GM19035 (cell line): ENCODE data around the gene MC2R.
"Not testable (repeated sequence)": the region's sequence is repeated elsewhere in the genome, so short reads cannot be mapped to it uniquely, and the experiment has no call there.

Experiments used
- ATAC-seq: cut with Tn5 transposase; IDR thresholded peaks from one replicate; pipeline ENCODE4 v1.9.1; 2021; ENCODE audit not compliant: unreplicated experiment

MC2R gene

DNA sequence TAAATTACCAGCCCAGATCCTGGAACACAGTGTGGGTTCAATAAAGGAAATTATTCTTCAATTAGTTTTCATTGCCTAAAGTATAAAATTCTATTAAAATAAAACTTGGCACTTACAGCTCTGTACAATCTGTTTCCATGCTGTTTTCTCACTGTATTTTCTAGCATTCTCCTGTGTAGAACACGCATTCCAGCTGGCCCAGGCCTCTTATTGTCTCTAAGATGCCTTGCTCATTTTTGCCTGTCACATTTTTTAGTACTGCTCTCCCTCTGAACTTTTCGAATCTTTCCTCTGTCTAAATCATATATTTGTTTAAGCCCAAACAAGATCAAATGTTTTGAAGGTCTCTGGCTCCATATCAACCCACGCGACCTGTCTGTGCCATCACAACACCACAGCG lies 20.8 kb downstream of the MC2R start:
- no peak for ATAC-seq

DNA sequence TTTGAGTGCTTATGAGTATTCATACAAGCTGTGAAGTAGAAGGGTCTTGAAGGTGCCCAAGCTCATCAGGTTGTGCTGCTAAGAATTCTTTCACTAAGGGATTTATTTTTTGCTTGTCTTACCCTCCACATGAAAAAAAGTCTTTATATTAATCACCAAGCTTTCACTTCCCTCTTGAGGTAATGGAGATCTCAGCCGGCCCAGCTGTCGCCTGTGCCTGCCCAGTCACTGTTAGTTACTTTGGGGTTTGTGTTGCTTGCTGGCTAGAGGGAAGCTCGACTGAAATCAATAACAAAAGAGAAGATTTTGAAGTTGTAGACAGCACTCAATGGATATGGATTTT lies 21.9 kb downstream of the MC2R start:
- peak; percentile 99 for ATAC-seq

DNA sequence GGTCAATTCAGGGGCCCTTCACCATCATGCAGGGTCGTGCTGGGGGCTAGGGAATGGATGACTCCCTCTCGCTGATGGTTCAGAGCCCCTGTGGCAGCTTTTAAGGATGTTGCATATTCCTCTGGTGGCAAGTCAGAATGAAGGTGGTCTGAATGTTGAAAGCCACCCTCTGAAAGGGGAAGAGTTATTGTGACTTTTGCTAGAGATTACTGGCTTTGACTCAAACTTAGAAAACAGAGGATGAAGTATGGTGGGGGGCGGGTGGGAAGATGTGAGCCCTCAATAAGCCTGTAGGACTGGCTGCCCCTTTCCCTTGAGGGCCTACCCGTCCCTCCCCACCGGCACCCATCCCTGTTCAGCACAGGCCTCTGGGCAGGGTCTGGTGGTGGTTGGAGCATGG lies 23.2 kb downstream of the MC2R start:
- ATAC-seq = no peak

DNA sequence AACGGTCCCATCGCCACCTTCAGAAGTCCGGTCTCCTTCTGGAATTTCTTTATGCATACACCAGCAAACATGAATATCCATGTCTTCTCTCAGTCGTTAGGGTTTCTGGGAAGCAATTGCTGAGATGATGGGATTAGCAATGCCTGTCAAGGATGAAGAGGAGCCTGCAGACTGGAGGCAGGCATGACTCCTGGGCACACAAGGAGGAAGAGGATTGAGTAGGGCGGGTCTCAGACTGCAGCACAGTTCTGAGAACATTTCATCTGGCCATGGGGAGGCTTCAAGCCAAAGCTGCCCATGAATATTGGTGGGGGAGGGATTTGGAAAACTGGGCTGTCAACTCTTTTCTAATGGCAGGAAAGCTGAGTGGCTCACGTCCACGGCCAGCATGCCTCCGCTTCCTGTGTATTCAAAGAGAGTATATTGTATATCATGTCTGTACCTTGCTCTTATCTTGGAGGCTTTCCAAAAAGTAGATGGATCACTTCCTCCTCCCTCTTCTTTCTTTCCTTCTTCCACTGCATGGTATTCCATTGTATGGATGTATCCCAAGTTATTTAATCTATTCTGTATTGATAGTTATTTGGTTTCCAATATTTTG lies 24.5 kb downstream of the MC2R start:
- no peak for ATAC-seq

DNA sequence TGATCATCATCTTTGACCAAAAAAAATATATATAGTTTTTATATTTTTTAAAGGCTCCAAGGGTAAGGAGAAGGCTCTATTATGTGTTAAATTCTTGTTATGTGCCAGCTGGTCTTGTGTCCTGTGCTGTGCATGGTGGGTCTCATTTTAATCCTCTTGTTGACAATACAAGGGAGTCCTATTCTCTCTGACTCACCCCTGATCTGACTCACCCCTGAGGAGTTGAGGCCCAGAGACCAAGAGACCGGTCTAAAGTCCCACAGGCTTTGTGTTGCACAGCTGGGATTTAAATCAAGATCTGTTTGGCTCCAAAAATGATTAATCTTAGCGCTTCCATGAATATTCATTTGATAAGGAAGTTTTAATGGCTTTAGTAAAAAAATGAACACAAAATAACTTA lies 25.7 kb downstream of the MC2R start:
- ATAC-seq = no peak

DNA sequence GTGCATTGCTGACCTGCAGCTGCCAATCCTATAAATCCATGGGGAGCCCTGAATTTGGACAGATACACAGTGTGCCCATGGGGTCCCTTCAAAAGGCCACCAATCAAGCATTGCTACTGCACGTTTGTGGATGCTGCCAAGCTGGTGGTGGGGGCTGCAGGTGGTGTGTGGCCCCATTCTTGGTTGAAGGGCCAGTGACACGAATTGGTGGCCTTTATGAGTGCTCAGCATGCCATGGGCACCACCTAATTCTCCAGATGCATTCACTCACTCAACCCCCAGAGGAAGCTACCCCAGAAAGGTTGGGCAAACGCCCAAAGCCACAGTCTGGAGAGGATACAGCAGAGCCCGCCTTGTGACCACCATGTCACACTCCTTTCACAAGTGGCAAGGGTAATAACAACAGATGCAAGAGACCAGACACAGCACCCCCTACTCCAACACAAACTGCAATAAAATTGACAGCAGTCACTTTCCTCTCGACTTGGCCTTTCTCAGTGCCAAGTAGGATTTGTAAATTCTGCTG lies 27.1 kb downstream of the MC2R start:
- no peak for ATAC-seq

DNA sequence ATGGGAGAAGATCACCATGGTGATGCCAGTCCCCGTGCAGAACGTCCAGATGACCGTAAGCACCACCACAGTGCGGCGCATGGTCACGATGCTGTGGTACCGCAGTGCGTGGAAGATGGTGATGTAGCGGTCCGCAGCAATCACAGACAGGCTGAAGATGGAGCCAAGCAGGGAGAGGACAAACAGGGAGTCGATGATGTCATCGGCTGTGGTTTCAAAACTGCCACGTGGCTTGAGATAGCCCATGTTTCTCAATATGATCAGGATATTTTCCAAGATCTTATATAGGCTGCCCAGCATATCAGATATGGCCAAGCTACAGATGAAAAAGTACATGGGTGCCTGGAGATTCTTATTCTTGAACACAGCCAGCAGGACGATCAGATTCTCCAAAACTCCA lies 30.3 kb downstream of the MC2R start:
- no peak for ATAC-seq

DNA sequence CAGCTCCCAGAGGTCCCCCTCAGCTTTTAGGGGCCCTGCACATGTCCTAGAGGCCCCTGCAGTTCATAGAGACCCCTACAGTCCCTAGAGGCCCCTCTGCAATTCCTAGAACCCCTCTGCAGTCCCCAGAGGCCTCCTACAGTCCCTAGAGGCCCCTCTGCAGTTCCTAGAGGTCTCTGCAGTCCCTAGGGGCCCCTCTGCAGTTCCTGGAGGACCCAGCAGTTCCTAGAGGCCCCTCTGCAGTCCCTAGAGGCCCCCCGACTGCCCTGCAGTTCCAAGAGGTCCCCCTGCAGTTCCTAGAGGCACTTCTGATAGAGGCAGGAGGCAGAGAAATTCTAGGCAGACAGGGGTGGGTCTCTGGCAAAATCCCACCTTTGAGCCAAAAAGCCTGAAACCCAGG lies 35.4 kb downstream of the MC2R start:
- ATAC-seq = no peak

DNA sequence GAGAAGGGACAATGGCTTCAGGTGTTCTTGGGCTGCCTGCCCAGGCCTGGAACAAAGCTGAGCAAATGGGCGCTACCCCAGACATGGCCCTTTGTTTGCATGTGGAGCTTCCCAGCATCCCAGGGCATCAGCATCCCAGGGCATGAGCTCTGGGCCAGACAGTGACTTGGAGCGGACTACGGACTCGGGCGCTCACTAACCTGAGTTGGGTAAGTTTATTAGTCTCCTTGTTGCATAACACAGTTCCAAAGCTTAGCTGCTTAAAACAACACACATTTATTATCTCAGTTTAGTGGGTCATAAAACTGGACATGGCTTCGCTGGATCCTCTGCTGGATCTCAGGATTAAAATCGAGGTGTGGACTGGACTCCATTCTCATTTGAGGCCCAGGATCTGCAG lies 35.8 kb downstream of the MC2R start:
- no peak for ATAC-seq

DNA sequence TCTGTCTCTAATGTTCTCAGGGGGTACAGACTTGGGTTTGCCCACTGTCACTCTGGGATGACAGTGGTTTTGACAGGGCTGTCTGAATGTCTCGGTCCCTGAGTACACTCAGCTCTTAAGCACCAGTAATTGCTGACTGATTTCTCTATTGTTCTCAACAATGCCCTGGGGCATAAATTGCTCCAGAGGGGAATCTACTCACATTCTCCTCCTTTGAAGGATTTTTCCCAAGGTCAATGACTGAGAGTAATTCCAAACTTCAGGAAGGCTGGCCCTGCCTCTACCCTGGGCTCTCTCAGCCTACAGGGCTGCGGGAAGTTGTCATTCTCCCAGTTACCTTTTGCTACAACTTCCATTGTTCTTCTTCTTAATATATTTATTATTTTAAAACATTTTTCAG lies 36.5 kb downstream of the MC2R start:
- no peak for ATAC-seq

DNA sequence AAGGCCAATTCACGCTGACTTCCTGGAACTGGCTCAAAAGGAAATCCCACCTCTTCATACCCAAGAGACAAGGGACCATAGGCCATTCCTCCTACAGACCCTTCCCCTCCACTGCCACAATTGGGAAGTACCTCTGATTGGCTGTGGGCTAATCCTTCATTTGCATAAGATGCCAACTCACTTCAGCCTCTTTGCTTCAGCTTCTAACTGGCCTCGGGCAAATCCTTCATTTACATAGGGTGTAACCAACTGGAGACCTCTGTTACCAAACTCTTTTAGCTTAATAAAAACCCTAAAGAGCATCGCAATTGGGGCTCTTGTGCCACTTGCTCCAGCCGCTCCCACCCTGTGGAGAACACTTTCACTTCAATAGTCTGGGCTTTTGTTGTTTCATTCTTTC lies 38.2 kb downstream of the MC2R start:
- no peak for ATAC-seq

DNA sequence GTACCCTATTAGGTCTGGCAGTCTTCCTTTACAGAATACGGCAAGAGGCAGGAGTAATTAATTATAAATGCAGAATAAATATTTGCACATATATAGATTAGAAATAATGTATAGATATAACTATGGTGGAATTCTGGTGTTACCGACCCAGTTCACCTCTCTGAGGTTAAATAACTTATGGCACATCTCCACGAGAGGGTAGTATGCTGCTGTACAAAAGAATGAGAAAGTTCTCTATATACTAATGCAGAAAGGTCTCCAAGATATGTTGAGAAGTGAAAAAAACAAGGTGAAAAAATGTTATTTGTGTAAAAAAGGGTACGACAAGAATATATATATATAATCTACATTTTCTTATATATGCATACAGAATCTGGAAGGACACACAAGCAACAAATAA lies 40.8 kb downstream of the MC2R start:
- no peak for ATAC-seq

DNA sequence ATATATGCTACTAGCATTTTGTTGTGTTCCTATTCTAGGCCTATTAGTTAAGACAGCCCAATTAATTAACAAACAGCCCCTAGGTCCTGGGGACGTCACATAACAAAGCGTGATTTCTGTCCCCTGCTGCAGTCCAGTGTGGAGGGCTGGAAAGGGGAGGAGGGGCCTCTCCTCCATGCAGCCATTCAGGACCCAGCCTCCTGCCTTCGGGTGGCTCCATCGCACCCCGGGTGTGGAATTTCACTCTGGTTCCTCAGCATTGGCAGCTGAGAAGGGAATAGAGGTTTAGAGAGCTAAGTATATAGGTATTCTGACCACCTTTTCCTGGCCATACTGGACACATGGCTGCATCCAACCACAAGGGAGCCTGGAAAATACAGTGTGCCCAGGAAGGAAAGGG lies 42.4 kb downstream of the MC2R start:
- ATAC-seq = no peak

DNA sequence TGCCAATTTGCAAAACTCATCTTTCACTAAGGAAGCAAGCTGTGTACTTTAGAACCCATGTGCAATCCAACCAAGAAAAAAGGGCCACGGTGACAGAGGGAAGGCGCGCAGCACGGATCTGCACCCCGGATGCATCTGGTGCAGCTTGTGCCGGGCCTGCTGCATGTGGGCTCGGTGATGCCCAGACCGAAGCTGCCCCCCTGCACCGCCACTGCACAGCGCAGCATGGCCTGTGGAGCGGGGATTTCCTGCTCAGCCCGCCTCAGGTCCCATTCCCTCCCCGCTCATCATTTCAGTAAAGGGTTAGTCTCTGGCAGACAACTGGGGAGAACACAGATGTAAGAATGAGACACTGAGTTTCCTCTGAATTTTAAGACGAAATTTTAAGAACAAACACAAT lies 43.0 kb downstream of the MC2R start:
- no peak for ATAC-seq

DNA sequence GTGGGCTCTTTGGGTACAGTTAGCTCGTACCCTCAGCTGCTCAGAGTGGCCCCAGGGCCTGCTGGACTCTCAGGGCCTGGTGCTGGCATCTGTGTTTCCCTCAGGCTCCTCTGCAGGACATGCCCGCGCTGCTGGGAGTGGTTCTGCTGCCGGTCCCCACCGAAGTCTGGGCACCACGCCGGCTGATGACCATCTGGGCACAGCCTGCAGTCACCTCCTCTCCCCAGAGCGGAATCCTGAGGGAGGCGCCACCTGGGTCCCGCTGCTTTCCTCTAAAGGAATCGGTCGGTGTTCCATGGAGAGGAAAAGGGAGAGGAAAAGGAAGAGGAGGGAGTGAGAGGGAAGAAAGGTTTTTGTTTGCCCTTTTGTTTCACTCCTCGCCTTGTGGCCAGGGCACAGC lies 43.6 kb downstream of the MC2R start:
- no peak for ATAC-seq

DNA sequence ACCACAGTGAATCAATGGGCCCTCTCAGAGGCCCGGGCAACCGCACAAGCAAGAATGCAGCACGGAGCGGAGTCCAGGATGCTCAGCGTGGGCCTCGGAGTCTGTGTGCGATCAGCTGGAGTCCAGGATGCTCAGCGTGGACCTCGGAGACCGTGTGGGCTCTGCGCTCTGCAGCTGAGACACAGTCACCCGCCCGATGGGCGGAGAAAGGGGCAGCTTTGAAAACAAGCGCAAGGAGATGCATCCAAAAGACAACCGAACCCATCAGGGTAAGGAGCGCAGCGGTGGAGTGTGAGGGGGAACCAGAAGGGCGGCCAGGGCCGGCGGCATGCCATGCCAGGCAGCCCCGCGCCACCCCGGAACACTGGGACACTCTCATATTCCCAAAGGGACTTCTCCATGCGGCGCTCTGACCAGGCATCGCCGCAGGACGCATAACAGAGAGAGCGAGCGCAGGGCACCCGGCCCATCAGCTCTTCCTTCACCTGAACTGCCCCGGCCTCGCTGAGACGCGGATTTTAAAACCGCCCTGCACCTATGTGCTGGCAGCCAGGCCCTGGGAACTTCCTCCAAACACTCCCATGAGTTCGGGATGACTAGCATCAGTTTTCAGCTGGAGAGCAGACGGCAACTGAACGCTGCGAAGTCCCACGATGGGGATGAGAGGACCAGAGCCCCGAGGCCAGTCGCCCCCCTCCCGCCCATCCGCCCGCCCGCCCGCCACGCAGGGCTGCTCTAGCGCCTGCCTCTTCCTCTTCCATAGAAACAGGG lies 46.6 kb downstream of the MC2R start:
- ATAC-seq = no peak

DNA sequence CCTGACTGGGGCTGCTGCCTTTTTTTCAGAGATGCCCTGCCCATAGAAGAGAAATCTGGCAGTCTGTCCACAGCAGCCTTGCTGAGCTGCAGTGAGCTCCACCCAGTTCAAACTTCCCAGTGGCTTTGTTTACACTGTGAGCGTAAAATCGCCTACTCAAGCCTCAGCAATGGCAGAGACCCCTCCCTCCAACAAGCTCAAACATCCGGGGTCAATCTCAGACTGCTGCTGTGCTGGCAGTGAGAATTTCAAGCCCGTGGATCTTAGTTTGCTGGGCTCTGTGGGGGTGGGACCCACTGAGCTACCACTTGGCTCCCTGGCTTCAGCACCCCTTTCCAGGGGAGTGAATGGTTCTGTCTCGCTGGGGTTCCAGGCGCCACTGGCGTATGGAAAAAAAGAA lies 52.4 kb downstream of the MC2R start:
- ATAC-seq = not testable (repeated sequence)

DNA sequence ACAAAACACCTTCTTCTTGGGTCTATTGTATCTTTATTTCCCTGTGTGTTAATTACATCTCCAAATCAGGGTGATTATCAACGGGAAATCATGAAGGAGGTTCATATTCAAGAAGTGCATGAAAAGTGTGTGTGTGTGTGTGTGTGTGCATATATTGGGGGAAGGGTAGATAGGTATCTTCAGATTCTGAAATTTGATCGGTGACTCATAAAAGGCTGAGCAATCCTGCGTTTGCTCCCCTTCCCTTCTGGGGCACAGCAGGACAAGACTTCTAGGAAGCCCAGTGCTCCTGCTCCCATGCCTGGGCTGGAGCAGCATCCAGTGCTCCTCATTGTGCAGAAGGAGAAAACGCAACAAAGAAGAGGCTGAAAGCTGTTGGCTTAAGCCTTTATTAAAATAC lies 65.5 kb downstream of the MC2R start:
- ATAC-seq = no peak

DNA sequence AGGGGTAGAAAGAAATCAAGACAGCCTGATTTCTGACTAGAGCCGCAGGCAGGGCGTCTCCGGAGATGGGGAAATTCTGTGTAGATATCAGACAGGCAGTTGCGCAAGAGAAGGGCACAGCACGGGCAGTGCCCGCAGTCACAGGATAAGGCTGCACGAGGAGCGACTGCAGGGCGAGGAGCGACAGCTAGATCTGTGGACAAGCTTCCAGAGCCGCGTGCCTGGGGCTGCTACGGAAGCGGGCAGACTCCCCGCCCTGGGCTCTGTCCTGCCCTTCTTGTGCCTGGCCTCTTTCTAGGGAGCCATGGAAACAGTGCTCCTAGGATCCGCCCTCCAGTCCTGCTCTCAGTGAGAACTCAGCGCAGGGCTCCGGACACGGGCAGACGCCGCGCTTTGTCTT lies 78.8 kb downstream of the MC2R start:
- no peak for ATAC-seq

DNA sequence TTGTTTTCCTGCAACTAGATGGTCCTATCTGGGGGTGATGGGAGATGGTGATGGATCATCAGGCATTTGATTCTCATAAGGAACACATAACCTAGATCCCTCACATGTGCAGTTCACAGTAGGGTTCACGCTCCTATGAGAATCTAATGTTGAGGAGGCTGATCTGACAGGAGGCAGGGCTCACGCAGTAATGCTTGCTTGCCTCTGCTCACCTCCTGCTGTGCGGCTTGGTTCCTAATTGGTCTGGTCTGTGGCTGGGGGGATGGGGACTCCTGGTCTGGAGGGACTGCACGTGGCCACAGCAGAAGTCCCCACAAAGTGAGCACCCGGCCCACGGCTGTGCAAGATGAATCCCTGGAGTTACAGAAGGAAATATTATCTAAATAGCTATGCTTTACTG lies 80.1 kb downstream of the MC2R start:
- no peak for ATAC-seq

DNA sequence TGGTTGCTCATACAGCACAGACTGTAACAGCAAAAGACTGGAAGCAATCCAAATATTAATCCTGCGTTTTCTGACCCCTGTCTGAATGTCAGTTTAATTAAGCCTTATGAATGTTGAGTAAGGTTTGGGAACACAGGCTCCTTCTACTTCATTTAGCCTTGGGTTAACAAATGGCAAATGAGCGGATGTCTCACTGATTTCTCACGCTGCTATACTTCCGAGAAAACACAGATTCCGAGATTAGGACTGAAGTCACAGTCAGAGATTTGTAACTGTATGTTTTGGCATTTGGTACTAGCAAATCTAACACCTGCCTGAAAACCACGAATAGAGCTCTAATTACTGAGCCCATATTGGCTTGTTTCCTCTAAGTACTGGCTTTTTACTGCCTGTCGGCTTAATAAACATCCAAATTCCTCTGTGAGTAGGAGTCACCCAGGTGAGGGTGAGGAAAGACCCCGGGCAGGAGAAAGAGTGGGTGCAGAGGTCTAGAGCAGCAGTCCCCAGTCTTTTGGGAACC lies 80.8 kb downstream of the MC2R start:
- no peak for ATAC-seq
